ENCODE results near the gene SPP2.

SPP2 gene

GRCh38 chr2:234095301-234095700 is 44.8 kb downstream of the SPP2 start:
- no peak for DNase-seq

- DNase-seq = no peak
Observed at GRCh38 chr2:234096164-234096563, 45.7 kb downstream of the SPP2 start.

GRCh38 chr2:234098681-234099080 is 48.2 kb downstream of the SPP2 start:
- no peak for DNase-seq

- no peak for DNase-seq
Observed at GRCh38 chr2:234099266-234099665, 48.8 kb downstream of the SPP2 start.

- no peak for DNase-seq
Observed at GRCh38 chr2:234100686-234101085, 50.2 kb downstream of the SPP2 start.

GRCh38 chr2:234102112-234102511 is 51.6 kb downstream of the SPP2 start:
- peak; percentile 16 for DNase-seq

GRCh38 chr2:234107861-234108260 is 57.4 kb downstream of the SPP2 start:
- no peak for DNase-seq

- no peak for DNase-seq
Observed at GRCh38 chr2:234109321-234109720, 58.8 kb downstream of the SPP2 start.

- no peak for DNase-seq
Observed at GRCh38 chr2:234110219-234110618, 59.7 kb downstream of the SPP2 start.

GRCh38 chr2:234111523-234111922 is 61.0 kb downstream of the SPP2 start:
- DNase-seq = no peak

GRCh38 chr2:234116010-234116409 is 65.5 kb downstream of the SPP2 start:
- DNase-seq = no peak

- DNase-seq = no peak
Observed at GRCh38 chr2:234121999-234122398, 71.5 kb downstream of the SPP2 start.

- no peak for DNase-seq
Observed at GRCh38 chr2:234125451-234126145, 75.1 kb downstream of the SPP2 start.

GRCh38 chr2:234126146-234126470 is 75.6 kb downstream of the SPP2 start:
- DNase-seq = no peak
